Ishikawa (cell line): ENCODE measurements around the gene PDZD2.

Experiments
- CEBPB ChIP-seq: IDR thresholded peaks from 2 replicates; pipeline ENCODE4 v1.6.1; 2012
- EP300 ChIP-seq: IDR thresholded peaks from 2 replicates; pipeline ENCODE4 v1.6.1; 2012; ENCODE audit warnings: borderline replicate concordance
- NFIC ChIP-seq: IDR thresholded peaks from 2 replicates; pipeline ENCODE4 v1.6.1; 2012
- RAD21 ChIP-seq: IDR thresholded peaks from 2 replicates; pipeline ENCODE4 v1.6.1; 2012; ENCODE audit warnings: low read depth
- TAF1 ChIP-seq: IDR thresholded peaks from 2 replicates; pipeline ENCODE4 v1.6.1; 2012; ENCODE audit warnings: low read depth, mild to moderate bottlenecking
- TCF12 ChIP-seq: IDR thresholded peaks from 2 replicates; pipeline ENCODE4 v1.6.1; 2012; ENCODE audit warnings: low read depth
- TF ChIP-seq, protein P1 (sequence below): IDR thresholded peaks from 2 replicates; pipeline ENCODE4 v1.6.1; 2012; ENCODE audit warnings: low read depth, mild to moderate bottlenecking
- TF ChIP-seq, protein P2 (sequence below): IDR thresholded peaks from 2 replicates; pipeline ENCODE4 v1.6.1; 2012

DNA sequence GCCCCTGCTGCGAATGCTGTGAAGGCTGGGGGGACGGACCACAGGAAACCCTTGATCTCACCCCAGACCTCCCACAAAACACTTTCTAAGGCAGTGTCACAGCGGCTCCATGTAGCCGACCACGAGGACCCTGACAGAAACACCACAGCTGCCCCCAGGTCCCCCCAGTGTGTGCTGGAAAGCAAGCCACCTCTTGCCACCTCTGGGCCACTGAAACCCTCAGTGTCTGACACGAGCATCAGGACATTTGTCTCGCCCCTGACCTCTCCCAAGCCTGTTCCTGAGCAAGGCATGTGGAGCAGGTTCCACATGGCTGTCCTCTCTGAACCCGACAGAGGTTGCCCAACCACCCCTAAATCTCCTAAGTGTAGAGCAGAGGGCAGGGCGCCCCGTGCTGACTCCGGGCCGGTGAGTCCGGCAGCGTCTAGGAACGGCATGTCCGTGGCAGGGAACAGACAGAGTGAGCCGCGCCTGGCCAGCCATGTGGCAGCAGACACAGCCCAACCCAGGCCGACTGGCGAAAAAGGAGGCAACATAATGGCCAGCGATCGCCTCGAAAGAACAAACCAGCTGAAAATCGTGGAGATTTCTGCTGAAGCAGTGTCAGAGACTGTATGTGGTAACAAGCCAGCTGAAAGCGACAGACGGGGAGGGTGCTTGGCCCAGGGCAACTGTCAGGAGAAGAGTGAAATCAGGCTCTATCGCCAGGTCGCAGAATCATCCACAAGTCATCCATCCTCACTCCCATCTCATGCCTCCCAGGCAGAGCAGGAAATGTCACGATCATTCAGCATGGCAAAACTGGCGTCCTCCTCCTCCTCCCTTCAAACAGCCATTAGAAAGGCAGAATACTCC, 450.4 kb downstream of the PDZD2 start:
- TF ChIP-seq EP300 (no peak), CEBPB (no peak), TCF12 (no peak), RAD21 (no peak), TAF1 (no peak), NFIC (no peak)
- TF ChIP-seq, protein P1, sequence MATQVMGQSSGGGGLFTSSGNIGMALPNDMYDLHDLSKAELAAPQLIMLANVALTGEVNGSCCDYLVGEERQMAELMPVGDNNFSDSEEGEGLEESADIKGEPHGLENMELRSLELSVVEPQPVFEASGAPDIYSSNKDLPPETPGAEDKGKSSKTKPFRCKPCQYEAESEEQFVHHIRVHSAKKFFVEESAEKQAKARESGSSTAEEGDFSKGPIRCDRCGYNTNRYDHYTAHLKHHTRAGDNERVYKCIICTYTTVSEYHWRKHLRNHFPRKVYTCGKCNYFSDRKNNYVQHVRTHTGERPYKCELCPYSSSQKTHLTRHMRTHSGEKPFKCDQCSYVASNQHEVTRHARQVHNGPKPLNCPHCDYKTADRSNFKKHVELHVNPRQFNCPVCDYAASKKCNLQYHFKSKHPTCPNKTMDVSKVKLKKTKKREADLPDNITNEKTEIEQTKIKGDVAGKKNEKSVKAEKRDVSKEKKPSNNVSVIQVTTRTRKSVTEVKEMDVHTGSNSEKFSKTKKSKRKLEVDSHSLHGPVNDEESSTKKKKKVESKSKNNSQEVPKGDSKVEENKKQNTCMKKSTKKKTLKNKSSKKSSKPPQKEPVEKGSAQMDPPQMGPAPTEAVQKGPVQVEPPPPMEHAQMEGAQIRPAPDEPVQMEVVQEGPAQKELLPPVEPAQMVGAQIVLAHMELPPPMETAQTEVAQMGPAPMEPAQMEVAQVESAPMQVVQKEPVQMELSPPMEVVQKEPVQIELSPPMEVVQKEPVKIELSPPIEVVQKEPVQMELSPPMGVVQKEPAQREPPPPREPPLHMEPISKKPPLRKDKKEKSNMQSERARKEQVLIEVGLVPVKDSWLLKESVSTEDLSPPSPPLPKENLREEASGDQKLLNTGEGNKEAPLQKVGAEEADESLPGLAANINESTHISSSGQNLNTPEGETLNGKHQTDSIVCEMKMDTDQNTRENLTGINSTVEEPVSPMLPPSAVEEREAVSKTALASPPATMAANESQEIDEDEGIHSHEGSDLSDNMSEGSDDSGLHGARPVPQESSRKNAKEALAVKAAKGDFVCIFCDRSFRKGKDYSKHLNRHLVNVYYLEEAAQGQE, result no peak
- TF ChIP-seq, protein P2, sequence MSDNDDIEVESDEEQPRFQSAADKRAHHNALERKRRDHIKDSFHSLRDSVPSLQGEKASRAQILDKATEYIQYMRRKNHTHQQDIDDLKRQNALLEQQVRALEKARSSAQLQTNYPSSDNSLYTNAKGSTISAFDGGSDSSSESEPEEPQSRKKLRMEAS, result no peak
